HG03439 (cell line): ENCODE measurements around the gene DDX47.
"Not testable (repeated sequence)": the region's sequence is repeated elsewhere in the genome, so short reads cannot be mapped to it uniquely, and the experiment has no call there.

Source experiments
- ATAC-seq: cut with Tn5 transposase; IDR thresholded peaks from one replicate; pipeline ENCODE4 v1.9.1; 2021; ENCODE audit warnings: mild to moderate bottlenecking, moderate library complexity; ENCODE audit not compliant: unreplicated experiment

The DDX47 gene

GRCh38 chr12:12870465-12870864, 57.3 kb downstream of the DDX47 start:
- no peak for ATAC-seq

DNA sequence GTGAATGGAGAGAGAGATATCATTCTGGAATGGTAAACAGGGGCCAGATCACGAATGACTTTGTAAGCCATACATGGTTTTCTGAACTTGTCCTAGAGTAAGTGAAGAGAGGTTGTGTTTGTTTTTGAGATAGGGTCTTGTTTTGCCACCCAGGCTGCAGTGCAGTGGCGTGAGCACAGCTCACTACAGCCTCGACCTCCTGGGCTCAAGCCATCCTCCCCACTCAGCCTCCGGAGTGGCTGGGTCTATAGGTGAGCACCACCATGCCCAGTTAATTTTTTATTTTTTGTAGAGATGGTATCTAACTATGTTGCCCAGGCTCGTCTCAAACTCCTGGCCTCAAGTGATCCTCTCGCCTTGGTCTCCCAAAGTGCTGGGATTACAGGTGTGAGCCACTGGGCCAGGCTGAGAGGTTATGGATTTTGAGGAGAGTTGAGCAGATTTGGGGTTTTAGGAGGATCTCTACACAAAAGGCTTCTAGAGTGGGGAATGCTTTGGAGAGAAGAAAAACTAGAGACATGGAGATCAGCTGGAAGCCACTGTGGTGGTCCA, 58.5 kb downstream of the DDX47 start:
- no peak for ATAC-seq

GRCh38 chr12:12872139-12872933, 59.2 kb downstream of the DDX47 start:
- no peak for ATAC-seq

DNA sequence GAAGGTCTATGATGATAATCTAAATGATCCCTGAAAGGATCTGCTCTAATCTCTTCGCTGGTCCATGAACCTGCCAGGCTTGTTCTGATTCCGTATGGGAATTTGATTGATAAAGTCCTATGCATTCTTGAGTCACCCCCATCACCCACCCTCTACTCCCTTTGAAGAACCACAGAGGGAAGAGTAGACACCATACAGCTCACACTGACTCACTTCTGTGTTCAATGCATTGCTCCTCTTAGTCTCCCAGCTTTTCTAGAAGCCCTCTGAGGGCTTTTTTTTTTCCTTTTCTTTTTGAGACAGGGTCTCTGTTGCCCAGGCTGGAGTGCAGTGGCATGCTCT, 59.8 kb downstream of the DDX47 start:
- ATAC-seq = no peak

DNA sequence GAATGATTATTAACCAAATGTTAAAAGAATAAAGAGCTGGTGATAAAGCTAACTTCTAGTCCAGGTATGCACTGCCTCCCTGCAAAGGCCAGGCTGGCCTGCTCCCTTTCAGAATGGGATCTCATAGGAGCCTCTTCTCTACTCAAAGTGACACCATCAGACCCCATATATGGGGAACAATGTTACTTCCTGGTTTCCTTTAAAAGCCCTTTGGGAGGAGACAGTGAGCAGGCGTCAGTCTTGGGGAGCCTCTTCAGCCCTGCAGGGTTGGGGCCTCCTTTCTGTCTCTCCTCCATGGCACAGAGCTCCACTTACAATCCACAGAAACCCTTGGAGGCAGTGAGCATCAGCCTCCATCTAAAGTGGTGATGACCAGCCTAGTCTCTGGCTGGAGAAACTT, 60.9 kb downstream of the DDX47 start:
- no peak for ATAC-seq

GRCh38 chr12:12875301-12875700, 62.2 kb downstream of the DDX47 start:
- not testable (repeated sequence) for ATAC-seq

- no peak for ATAC-seq
Measured at GRCh38 chr12:12877153-12877768, 64.1 kb downstream of the DDX47 start.

DNA sequence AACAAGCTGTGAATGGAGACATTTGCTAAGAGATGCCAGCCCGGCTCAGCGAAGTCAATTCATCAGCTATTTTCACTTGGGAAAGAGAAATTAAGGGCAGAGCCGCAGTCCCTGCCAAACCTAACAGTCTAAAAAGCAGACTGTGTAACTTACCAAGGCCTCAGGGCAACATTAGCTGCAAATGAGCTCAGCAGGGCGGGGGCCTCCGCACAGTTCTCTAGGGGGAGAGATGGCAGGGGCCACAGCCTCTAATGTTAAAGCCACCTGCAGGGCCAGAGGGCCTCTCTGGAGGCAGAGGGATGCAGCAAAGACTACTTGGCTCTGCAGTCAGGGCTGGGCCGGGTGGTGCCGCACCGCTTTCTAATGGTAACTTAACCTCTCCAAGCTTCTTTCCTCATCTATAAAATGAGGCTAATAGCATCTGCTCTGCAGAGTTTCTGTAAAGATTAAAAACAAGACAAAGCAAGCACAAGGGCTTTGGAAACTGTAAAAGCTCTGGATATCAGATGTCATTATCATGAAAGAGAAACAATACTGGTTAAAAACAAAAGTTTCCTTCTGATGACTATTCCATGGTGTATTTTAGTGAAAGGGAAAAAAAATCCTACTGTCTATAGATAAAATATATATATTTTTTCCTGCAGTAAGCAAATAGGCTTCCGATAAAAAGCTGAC, 64.8 kb downstream of the DDX47 start:
- no peak for ATAC-seq
